OCI-LY1 (cell line): ENCODE data around the gene MCF2L2.

Source experiments
- H2AFZ ChIP-seq: fragments of 200-600 bp; sonication (generic), shearing (Covaris generic); 2 replicates; pipeline ENCODE4 v1.6.0; 2014; ENCODE audit warnings: antibody characterized with exemption, mild to moderate bottlenecking, low read length
- H3F3A ChIP-seq: fragments of 200-600 bp; sonication (generic), shearing (Covaris generic); 2 replicates; pipeline ENCODE4 v1.6.0; 2014; ENCODE audit warnings: mild to moderate bottlenecking, antibody characterized with exemption, low read length, moderate library complexity; ENCODE audit not compliant: insufficient read depth
- H3K27ac ChIP-seq: fragments of 200-600 bp; sonication (generic); 2 replicates; pipeline ENCODE4 v1.5.1; 2014; ENCODE audit warnings: low read length, mixed run types, mild to moderate bottlenecking, low read depth; ENCODE audit not compliant: poor library complexity, severe bottlenecking
- H3K27me3 ChIP-seq: fragments of 200-600 bp; sonication (generic); 2 replicates; pipeline ENCODE4 v1.6.0; 2014; ENCODE audit warnings: antibody characterized with exemption, mild to moderate bottlenecking, low read length, moderate library complexity; ENCODE audit not compliant: insufficient read depth
- H3K36me3 ChIP-seq: fragments of 200-600 bp; sonication (generic); 2 replicates; pipeline ENCODE4 v1.6.1; 2014; ENCODE audit warnings: mild to moderate bottlenecking, antibody characterized with exemption, low read length, moderate library complexity, mixed read lengths; ENCODE audit not compliant: insufficient read depth
- H3K4me1 ChIP-seq: fragments of 200-600 bp; sonication (generic); 2 replicates; pipeline ENCODE4 v1.5.1; 2014; ENCODE audit warnings: mild to moderate bottlenecking, low read length, moderate library complexity; ENCODE audit not compliant: insufficient read depth, severe bottlenecking
- H3K4me2 ChIP-seq: fragments of 200-600 bp; sonication (generic), shearing (Covaris generic); 2 replicates; pipeline ENCODE4 v1.6.1; 2014; ENCODE audit warnings: low read length
- H3K4me3 ChIP-seq: fragments of 200-600 bp; sonication (generic); 2 replicates; pipeline ENCODE4 v1.5.1; 2014; ENCODE audit warnings: low read length, low read depth, mild to moderate bottlenecking, mixed read lengths; ENCODE audit not compliant: poor library complexity, severe bottlenecking
- H3K79me2 ChIP-seq: fragments of 200-600 bp; shearing (Covaris generic); 2 replicates; pipeline ENCODE4 v1.6.1; 2016; ENCODE audit warnings: mixed run types, low read length, mixed read lengths; ENCODE audit not compliant: insufficient read depth
- H3K9ac ChIP-seq: fragments of 200-600 bp; sonication (generic), shearing (Covaris generic); 2 replicates; pipeline ENCODE4 v1.6.1; 2014; ENCODE audit warnings: mild to moderate bottlenecking, low read length, mixed read lengths
- H3K9me2 ChIP-seq: fragments of 200-600 bp; sonication (generic), shearing (Covaris generic); 2 replicates; pipeline ENCODE4 v1.6.1; 2014; ENCODE audit warnings: low read depth, mild to moderate bottlenecking, low read length, mixed read lengths
- H3K9me3 ChIP-seq: fragments of 200-600 bp; shearing (Covaris generic); 2 replicates; pipeline ENCODE4 v1.6.1; 2014; ENCODE audit warnings: low read length, mixed read lengths
- H4K20me1 ChIP-seq: fragments of 200-600 bp; sonication (generic), shearing (Covaris generic); 2 replicates; pipeline ENCODE4 v1.6.0; 2016; ENCODE audit warnings: mild to moderate bottlenecking, low read length; ENCODE audit not compliant: insufficient read depth
- CTCF ChIP-seq: fragments of 200-600 bp; sonication (generic), shearing (Covaris generic); IDR thresholded peaks from 2 replicates; pipeline ENCODE4 v1.5.1; 2017; ENCODE audit warnings: mild to moderate bottlenecking, antibody characterized with exemption, low read length, moderate library complexity, mixed read lengths
- EZH2 ChIP-seq: fragments of 200-600 bp; sonication (generic), shearing (Covaris generic); IDR thresholded peaks from 2 replicates; pipeline ENCODE4 v1.8.0; 2017; ENCODE audit warnings: borderline replicate concordance, mixed run types, mild to moderate bottlenecking, antibody characterized with exemption, low read length, moderate library complexity, mixed read lengths

MCF2L2 gene

GRCh38 chr3:183370391-183370790 is 58.0 kb downstream of the MCF2L2 start:
- H3K4me2 ChIP-seq, result no peak overlapping the region
- H3K9me2 ChIP-seq, result no peaks in the 10 kb centered on the region
- TF ChIP-seq EZH2 (no peak), CTCF (no peak)
- H3K4me3 ChIP-seq, result no peak overlapping the region
- H3K9ac ChIP-seq, result no peak overlapping the region
- H3F3A ChIP-seq, result no peaks in the 10 kb centered on the region
- H4K20me1 ChIP-seq, result no peaks in the 10 kb centered on the region
- H2AFZ ChIP-seq, result no peak overlapping the region
- 0 out of 2 replicates have a peak, but pooled peaks cover 6% of the 10 kb centered on the region for H3K27me3 ChIP-seq
- no peaks in the 10 kb centered on the region for H3K9me3 ChIP-seq
- no peaks in the 10 kb centered on the region for H3K79me2 ChIP-seq
- H3K4me1 ChIP-seq, result no peaks in the 10 kb centered on the region
- H3K27ac ChIP-seq, result no peak overlapping the region
- no peaks in the 10 kb centered on the region for H3K36me3 ChIP-seq

- Histone ChIP-seq H3K9ac (no peak overlapping the region), H3K4me1 (no peaks in the 10 kb centered on the region), H4K20me1 (no peaks in the 10 kb centered on the region), H3F3A (no peaks in the 10 kb centered on the region), H3K9me3 (no peaks in the 10 kb centered on the region), H3K36me3 (no peaks in the 10 kb centered on the region), H3K79me2 (no peaks in the 10 kb centered on the region), H3K27me3 (0 out of 2 replicates have a peak, but pooled peaks cover 6% of the 10 kb centered on the region), H3K4me3 (no peak overlapping the region), H3K9me2 (no peaks in the 10 kb centered on the region), H2AFZ (no peak overlapping the region), H3K4me2 (no peak overlapping the region), H3K27ac (no peak overlapping the region)
- TF ChIP-seq CTCF, result no peak
- TF ChIP-seq EZH2, result no peak
Measured at GRCh38 chr3:183369627-183370026, 58.8 kb downstream of the MCF2L2 start.

- H3K36me3 ChIP-seq, result no peaks in the 10 kb centered on the region
- H3K9me3 ChIP-seq, result no peaks in the 10 kb centered on the region
- TF ChIP-seq EZH2 (no peak), CTCF (no peak)
- no peak overlapping the region for H3K4me2 ChIP-seq
- H3K27ac ChIP-seq, result no peak overlapping the region
- 0 out of 2 replicates have a peak, but pooled peaks cover 6% of the 10 kb centered on the region for H3K27me3 ChIP-seq
- no peaks in the 10 kb centered on the region for H3K4me1 ChIP-seq
- no peaks in the 10 kb centered on the region for H3K79me2 ChIP-seq
- H4K20me1 ChIP-seq, result no peaks in the 10 kb centered on the region
- H3F3A ChIP-seq, result no peaks in the 10 kb centered on the region
- no peak overlapping the region for H2AFZ ChIP-seq
- no peak overlapping the region for H3K4me3 ChIP-seq
- no peak overlapping the region for H3K9ac ChIP-seq
- no peaks in the 10 kb centered on the region for H3K9me2 ChIP-seq
Measured at GRCh38 chr3:183369117-183369516, 59.3 kb downstream of the MCF2L2 start.
